GM21528 (cell line): ENCODE results near the gene FCMR.
"Not testable (repeated sequence)": the region's sequence is repeated elsewhere in the genome, so short reads cannot be mapped to it uniquely, and the experiment has no call there.

ENCODE experiments used
- ATAC-seq: cut with Tn5 transposase; IDR thresholded peaks from one replicate; pipeline ENCODE4 v1.9.1; 2021; ENCODE audit warnings: mild to moderate bottlenecking, moderate library complexity; ENCODE audit not compliant: unreplicated experiment, low FRiP score

FCMR gene

GRCh38 chr1:206882555-206882954, 39.2 kb downstream of the FCMR start:
- no peak for ATAC-seq

GRCh38 chr1:206880314-206880713, 41.4 kb downstream of the FCMR start:
- no peak for ATAC-seq

- ATAC-seq = no peak
These were observed 43.3 kb downstream of the FCMR start for GRCh38 chr1:206878456-206878855.

- ATAC-seq = no peak
These were observed 45.9 kb downstream of the FCMR start for GRCh38 chr1:206875752-206876377.

GRCh38 chr1:206873603-206874188, 48.0 kb downstream of the FCMR start:
- ATAC-seq = no peak

- ATAC-seq = no peak
These were observed 49.6 kb downstream of the FCMR start for GRCh38 chr1:206872139-206872538.

GRCh38 chr1:206868264-206868663, 53.5 kb downstream of the FCMR start:
- ATAC-seq = no peak

- no peak for ATAC-seq
These were observed 54.0 kb downstream of the FCMR start for GRCh38 chr1:206867716-206868115.

GRCh38 chr1:206867239-206867638, 54.5 kb downstream of the FCMR start:
- no peak for ATAC-seq

- no peak for ATAC-seq
These were observed 55.7 kb downstream of the FCMR start for GRCh38 chr1:206866062-206866461.

- no peak for ATAC-seq
These were observed 56.6 kb downstream of the FCMR start, which contains the start of gene IL20 for GRCh38 chr1:206864939-206865671. IL20 (plus strand) TSS chr1:206865623; CDS start chr1:206865853, 230 bp downstream.

GRCh38 chr1:206863266-206863665, 58.5 kb downstream of the FCMR start:
- ATAC-seq = no peak

GRCh38 chr1:206860165-206860564, 61.6 kb downstream of the FCMR start:
- ATAC-seq = no peak

GRCh38 chr1:206859082-206859521, 62.6 kb downstream of the FCMR start:
- ATAC-seq = no peak

- no peak for ATAC-seq
These were observed 64.9 kb downstream of the FCMR start for GRCh38 chr1:206856674-206857464.

GRCh38 chr1:206855859-206856258, 65.9 kb downstream of the FCMR start:
- ATAC-seq = no peak

GRCh38 chr1:206854401-206855129, 67.2 kb downstream of the FCMR start:
- no peak for ATAC-seq

- ATAC-seq = not testable (repeated sequence)
These were observed 68.0 kb downstream of the FCMR start for GRCh38 chr1:206853696-206854095.
